ENCODE data around the gene MAGED1.

Gene MAGED1

GRCh38 chrX:51892921-51893745 is at the start of gene MAGED1:
Gene MAGED1, plus strand, starts transcription at chrX:51893623. Its CDS starts 682 bp downstream, at chrX:51894305.
- DNase-seq (ENCODE audit: low read depth in 4 of 4, low spot score in 1 of 4) = peak; percentile 46 to 73 (median 50)

GRCh38 chrX:51847463-51847862 is 46.0 kb upstream of the MAGED1 start:
- DNase-seq (ENCODE audit: low read depth in 4 of 4, low spot score in 1 of 4) = no peak

GRCh38 chrX:51851507-51852085 is 41.8 kb upstream of the MAGED1 start:
- DNase-seq (ENCODE audit: low read depth in 4 of 4, low spot score in 1 of 4) = no peak

- DNase-seq (ENCODE audit: low read depth in 4 of 4, low spot score in 1 of 4) = no peak
These were observed 41.3 kb upstream of the MAGED1 start for GRCh38 chrX:51852096-51852495.

GRCh38 chrX:51852621-51853020 is 40.8 kb upstream of the MAGED1 start:
- no peak for DNase-seq (ENCODE audit: low read depth in 4 of 4, low spot score in 1 of 4)

GRCh38 chrX:51853251-51853650 is 40.2 kb upstream of the MAGED1 start:
- DNase-seq (ENCODE audit: low read depth in 4 of 4, low spot score in 1 of 4) = no peak

GRCh38 chrX:51855698-51856097 is 37.7 kb upstream of the MAGED1 start:
- DNase-seq (ENCODE audit: low read depth in 4 of 4, low spot score in 1 of 4) = no peak

GRCh38 chrX:51857159-51857733 is 36.2 kb upstream of the MAGED1 start:
- no peak for DNase-seq (ENCODE audit: low read depth in 4 of 4, low spot score in 1 of 4)

- DNase-seq (ENCODE audit: low read depth in 4 of 4, low spot score in 1 of 4) = no peak
These were observed 32.7 kb upstream of the MAGED1 start for GRCh38 chrX:51860679-51861078.

- DNase-seq (ENCODE audit: low read depth in 4 of 4, low spot score in 1 of 4) = no peak
These were observed 30.5 kb upstream of the MAGED1 start for GRCh38 chrX:51862920-51863319.

- no peak for DNase-seq (ENCODE audit: low read depth in 4 of 4, low spot score in 1 of 4)
These were observed 27.2 kb upstream of the MAGED1 start for GRCh38 chrX:51866210-51866609.

- DNase-seq (ENCODE audit: low read depth in 4 of 4, low spot score in 1 of 4) = no peak
These were observed 25.8 kb upstream of the MAGED1 start for GRCh38 chrX:51867626-51868025.

- no peak for DNase-seq (ENCODE audit: low read depth in 4 of 4, low spot score in 1 of 4)
These were observed 23.1 kb upstream of the MAGED1 start for GRCh38 chrX:51870354-51870753.

- DNase-seq (ENCODE audit: low read depth in 4 of 4, low spot score in 1 of 4) = no peak
These were observed 19.3 kb upstream of the MAGED1 start for GRCh38 chrX:51874123-51874522.

- DNase-seq (ENCODE audit: low read depth in 4 of 4, low spot score in 1 of 4) = no peak
These were observed 17.0 kb upstream of the MAGED1 start for GRCh38 chrX:51876441-51876840.

GRCh38 chrX:51878056-51878455 is 15.4 kb upstream of the MAGED1 start:
- DNase-seq (ENCODE audit: low read depth in 4 of 4, low spot score in 1 of 4) = no peak

GRCh38 chrX:51889851-51890250 is 3.6 kb upstream of the MAGED1 start:
- no peak for DNase-seq (ENCODE audit: low read depth in 4 of 4, low spot score in 1 of 4)

- DNase-seq (ENCODE audit: low read depth in 4 of 4, low spot score in 1 of 4) = no peak
These were observed 2.2 kb upstream of the MAGED1 start for GRCh38 chrX:51891245-51891644.

- DNase-seq (ENCODE audit: low read depth in 4 of 4, low spot score in 1 of 4) = no peak
These were observed 1.4 kb upstream of the MAGED1 start for GRCh38 chrX:51891821-51892551.

GRCh38 chrX:51893931-51894696 is 691 bp downstream of the MAGED1 start:
- no peak for DNase-seq (ENCODE audit: low read depth in 4 of 4, low spot score in 1 of 4)

Measured in stimulated activated CD4-positive, alpha-beta T cell treated with anti-CD3 and anti-CD28 coated beads, Interleukin-1b, Interleukin-23, amount 100 ng/mL, for 24 hours (primary cell).